GM18868 (cell line): ENCODE measurements around the gene GTF2H1.
A peak's percentile ranks its signal among the peaks of the same experiment; 100 is the strongest.

Experiments used
- ATAC-seq: cut with Tn5 transposase; IDR thresholded peaks from one replicate; pipeline ENCODE4 v1.9.1; 2021; ENCODE audit warnings: mild to moderate bottlenecking, moderate library complexity; ENCODE audit not compliant: unreplicated experiment

The GTF2H1 gene

DNA sequence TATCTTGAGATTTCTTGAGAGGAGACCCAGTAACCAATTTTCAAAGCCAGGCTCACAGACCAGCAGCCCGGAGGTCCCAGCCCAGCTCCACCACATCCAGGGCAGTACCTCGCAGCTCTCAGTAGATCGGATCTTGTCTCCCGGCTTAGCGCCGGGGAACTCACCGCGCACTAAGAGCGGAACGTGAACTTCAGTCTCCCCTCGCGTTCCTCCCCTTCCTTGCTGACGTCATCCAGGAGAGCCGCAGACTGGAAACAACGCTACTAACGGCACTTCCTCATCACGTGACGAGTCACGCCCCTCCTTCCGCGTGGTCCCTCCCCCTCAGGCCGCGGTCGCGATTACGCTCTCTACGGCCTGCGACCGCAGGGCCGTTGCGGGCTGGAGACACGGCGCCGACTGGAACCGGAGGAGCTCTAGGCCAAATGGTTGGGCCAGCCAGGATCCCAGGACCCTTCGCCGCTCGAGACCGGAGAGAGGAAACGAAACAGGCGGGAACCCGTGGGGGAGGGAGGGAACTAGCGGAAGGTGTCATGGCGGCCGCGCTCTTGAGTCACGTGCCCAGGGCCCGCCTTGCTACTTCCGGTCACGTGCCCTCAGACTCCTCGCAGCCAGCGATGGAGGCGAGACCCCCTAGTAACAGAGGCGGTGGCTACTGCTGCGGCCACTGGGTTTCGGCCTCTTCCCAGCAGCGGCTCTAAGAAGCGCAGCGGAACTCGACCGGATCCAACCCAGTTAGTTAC lies at the start of gene GTF2H1, which contains the start of gene HPS5:
GTF2H1 (plus strand) TSS at position 599 of the 743 bp plus-strand sequence. CDS start 10,508 bp downstream, outside the sequence.
HPS5 (minus strand) TSS at position 172 of the 743 bp plus-strand sequence. CDS start 4,282 bp downstream, outside the sequence.
- peak; percentile 85 for ATAC-seq

DNA sequence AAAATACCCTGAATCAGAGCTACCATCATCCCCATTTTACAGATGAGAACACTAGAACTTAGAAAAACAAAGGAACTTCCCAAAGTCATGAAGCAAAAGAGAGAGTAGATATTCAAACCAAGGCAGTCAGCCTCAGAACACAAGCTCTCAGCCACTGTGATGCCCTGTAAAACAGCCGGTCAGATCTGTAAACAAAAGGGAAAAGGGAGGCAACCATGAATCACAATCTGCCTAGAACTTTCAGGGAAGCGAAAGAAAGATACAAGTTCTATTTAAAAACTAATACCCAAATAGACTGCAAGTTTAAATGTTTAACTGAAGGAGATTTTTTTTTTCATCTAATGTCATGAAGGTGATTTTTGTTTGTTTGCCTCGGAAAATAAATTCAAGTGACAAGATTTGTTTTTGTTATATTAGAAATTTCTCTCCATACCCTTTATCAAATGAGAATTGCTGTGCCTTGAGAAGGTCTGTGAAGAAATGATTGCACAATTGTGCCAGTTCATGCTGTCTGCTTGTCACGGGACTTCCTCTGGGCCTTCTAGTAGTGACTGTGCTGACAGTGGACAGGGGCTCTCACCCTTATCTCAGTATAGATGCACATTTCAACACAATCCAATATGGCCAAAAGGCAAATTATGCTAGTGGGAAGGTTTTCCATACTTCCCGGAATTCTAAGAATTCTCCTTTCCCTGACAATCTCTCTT lies 44.6 kb upstream of the GTF2H1 start:
- no peak for ATAC-seq

DNA sequence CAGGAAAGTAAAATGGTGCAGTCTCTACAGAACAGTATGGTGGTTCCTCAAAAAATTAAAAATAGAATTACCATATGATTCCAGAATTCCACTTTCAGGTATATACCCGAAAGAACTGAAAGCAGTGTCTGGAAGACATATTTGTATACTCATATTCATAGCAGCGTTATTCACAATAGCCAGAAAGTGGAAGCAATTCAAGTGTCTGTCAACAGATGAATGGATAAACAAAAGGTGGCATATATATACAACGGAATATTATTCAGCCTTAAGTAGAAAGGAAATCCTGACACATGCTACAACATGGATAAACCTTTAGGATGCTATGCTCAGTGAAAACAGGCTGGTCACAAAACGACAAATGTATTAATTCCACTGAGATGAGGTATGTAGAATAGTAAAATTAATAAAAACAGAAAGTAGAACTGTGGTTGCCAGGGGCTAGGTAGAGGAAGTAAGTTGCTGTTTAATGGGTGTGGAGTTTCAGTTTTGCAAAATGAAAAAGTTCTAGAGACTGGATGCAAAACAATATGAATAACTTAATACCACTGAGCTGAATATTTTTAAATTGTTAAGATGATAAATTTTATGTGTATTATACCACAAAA lies 41.8 kb upstream of the GTF2H1 start:
- peak; percentile 90 for ATAC-seq

GRCh38 chr11:18282626-18283025 lies 39.7 kb upstream of the GTF2H1 start:
- ATAC-seq, result no peak

GRCh38 chr11:18285841-18286240 lies 36.5 kb upstream of the GTF2H1 start:
- no peak for ATAC-seq

DNA sequence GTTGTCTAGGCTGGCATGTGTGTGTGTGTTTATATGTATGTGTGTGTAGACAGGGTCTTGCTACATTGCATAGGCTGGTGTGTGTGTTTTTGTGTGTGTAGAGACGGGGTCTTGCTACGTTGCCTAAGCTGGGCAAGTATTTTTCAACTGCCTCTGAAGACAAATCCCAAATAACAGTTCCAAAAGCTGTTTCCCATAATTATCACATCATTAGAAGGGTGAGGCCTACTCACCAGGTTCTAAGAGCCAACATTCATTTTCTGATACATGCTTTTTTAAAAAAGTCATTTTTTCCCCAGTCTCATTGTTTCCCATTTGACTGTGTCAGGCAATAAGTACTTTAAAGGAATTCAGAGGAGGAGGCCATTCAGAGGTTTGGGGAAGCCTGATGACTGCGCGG lies 33.5 kb upstream of the GTF2H1 start:
- no peak for ATAC-seq

DNA sequence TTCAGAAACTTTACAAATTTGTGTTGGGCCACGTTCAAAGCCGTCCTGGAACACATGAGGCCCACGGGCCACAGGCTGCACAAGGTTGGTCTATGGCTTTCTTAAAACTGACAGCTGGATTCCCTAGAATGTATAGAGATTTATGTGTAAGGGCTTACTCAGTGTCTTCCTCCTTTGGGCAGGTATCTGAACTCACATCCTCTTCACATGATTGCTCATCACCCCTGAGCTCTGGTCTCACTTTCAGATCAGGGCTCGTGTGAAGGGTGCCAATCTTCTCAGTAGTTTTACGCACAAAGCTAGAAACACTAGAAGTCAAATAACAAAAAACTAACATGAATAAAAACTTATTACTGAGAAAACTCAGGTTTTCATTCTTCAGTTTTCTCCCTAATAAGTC lies 27.5 kb upstream of the GTF2H1 start:
- peak; percentile 98 for ATAC-seq

- no peak for ATAC-seq
These were observed 27.1 kb upstream of the GTF2H1 start for GRCh38 chr11:18295316-18295715.

DNA sequence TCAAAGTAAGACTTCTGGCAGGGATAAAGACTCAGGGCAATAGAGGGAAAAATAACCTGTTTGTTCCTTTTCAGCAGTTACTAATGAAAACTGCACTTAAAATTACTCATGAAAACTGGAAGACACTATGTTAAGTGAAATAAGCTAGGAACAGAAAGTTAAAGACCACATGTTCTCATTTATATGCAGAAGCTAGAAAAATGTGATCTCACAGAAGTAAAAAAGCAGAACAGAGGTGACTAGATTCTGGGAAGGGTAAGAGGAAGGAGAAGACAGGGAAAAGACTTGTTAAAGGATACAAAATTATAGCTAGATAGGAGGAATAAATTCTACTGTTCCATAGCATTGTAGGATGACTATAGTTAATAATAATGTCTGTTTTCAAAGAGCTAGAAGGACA lies 22.6 kb upstream of the GTF2H1 start:
- no peak for ATAC-seq

DNA sequence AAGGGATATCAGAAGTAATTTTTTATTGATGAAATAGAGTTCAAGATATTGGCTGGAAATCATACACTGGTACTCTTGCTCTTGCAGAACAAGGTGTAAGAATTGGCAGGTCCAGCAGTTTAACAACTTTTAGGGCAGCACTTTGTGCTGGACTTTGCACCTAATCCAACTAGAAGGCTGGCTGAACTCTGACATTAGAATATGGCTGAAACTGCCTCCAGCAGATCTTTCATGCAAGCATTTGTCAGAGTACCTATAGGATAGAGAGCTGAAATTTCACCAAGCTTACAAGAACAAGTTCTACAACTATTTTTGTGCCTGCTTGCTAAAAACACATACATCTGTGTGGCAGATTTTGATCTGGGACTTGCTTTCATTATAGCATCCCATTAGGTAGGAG lies 17.6 kb upstream of the GTF2H1 start:
- no peak for ATAC-seq

DNA sequence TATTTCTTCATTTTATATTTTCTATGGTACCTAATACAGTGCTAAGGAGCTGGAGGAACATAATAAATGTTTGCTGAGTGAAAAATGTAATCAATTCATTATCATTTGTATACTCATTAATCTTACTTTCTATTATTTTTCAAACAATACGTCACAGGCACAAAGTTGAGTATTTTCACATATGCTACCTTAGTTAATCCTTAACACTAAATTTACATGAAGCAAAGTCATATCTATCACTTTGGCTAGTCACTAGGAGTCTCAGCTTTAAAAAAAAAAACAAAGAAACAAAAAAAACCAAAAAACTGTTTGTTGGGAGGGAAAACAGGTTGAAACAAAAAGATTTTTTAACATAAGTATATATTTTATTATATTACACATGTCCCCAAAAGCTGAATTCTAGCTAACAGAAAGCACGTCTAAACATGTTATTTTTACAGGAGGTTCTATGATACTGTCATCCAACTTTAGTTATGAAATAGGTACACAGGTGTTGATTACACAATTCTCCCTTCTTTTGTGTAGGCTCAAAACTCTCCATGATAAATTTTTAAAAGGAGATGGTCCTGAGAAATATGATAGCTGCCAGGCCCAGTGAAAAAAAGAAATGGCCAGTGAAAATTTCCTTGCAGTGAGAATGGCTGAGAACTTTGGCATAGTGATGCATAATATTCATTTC lies 14.8 kb upstream of the GTF2H1 start:
- no peak for ATAC-seq

DNA sequence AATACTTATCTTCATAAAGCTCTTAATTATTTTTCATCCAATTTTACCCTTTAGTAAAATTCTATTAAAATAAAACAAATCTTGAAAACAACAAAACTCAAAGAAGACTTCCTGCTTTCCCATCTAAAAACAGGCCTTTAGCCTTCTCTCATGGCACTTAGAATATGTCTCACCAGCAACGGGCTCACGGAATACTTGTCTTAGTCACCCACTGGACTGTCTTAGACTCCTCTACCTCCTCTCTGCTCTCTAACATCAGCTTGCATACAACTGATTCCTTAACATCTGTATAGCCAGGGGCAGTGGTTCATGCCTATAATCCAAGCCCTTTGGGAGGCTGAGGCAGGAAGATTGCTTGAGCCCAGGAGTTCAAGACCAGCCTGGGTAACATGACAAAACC lies 14.1 kb upstream of the GTF2H1 start:
- no peak for ATAC-seq

GRCh38 chr11:18309691-18310090 lies 12.7 kb upstream of the GTF2H1 start:
- ATAC-seq, result no peak

- peak; percentile 84 for ATAC-seq
These were observed 11.5 kb upstream of the GTF2H1 start for GRCh38 chr11:18310800-18311340.

- no peak for ATAC-seq
These were observed 10.4 kb upstream of the GTF2H1 start for GRCh38 chr11:18312012-18312411.

DNA sequence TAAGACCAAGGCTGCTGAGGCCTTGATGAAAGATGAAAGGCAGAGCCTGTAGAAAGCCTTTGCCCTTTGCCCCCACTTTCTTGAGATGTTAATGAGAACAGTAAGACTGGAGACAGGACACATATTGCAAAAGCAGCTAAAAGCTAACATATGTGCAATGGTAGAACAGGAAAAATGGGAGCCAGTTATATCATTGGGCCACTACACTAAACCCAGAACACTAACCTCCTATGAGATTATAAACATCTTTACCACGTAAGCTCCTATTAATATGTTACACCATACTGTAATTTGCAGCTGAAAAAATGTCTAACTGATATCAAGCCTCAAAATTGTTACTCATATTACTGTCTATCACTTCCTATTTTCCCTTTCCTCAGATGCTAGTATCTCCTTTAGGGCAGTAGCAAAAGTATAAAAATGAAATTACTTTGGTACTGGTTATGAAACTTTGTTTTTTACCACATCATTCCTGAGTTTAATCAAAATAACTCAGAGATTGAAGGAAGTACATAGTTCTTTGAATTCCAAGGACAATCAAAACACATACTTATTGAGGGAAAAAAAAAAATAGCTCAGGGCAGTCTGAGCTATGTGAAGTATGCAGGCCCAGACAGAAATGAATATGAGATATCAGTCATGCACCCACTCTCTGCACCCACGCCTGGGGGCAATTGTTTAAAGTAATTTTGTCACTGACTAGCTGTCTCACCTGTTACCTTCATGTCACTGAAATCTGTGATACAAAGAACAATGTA lies 9.5 kb upstream of the GTF2H1 start:
- ATAC-seq, result no peak

- ATAC-seq, result no peak
These were observed 8.2 kb upstream of the GTF2H1 start for GRCh38 chr11:18313965-18314763.

DNA sequence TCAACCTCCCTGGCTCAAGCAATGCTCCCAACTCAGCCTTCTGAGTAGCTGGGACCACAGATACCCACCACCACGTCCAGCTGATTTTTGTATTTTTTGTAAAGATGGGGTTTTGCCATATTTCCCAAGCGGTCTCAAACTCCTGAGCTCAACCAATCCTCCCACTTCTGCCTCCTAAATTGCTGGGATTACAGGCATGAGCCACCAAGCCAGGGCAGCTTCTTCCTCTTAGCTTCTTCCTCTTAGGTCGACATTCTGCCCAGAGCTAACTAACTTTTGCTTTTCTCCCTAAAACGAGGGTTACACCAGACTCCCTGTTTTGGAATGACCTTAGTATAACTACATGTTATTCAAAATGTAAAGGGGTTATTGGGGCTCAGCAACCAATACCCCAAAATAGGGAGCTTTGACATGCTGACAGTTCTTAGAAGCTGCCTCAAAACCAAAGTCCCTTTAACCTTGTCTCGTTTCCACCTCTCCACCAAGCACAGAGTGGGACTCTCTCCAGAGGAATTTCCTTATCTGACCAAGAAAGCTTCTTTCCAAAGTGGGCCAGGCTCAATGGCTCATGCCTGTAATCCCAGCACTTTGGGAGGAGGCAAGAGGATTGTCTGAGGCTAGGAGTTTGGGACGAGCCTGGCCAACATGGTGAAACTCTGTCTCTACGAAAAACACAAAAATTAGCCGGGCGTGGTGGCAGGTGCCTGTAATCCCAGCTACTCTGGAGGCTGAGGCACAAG lies 7.4 kb upstream of the GTF2H1 start:
- ATAC-seq, result no peak

- no peak for ATAC-seq
These were observed 6.5 kb upstream of the GTF2H1 start for GRCh38 chr11:18315893-18316292.
